Stimulated activated CD8-positive, alpha-beta memory T cell treated with anti-CD3 and anti-CD28 coated beads, Interleukin-7, amount 100 ng/mL, for 48 hours (primary cell): ENCODE data around the gene REG1B.
"Not testable (repeated sequence)": the region's sequence is repeated elsewhere in the genome, so short reads cannot be mapped to it uniquely, and the experiment has no call there.

Experiments
- DNase-seq, 2 donors: peaks; one replicate each; pipeline ENCODE4 v3.0.0-alpha.2; 2020; ENCODE audit warnings: low read depth in 1 of 2; ENCODE audit errors: extremely low read depth in 1 of 2

REG1B gene

GRCh38 chr2:79085382-79085781, 2.4 kb downstream of the REG1B start:
- DNase-seq, result no peak

- no peak for DNase-seq
These were observed 3.2 kb downstream of the REG1B start for GRCh38 chr2:79084495-79085135.

- no peak for DNase-seq
These were observed 4.1 kb downstream of the REG1B start for GRCh38 chr2:79083597-79084251.

GRCh38 chr2:79082987-79083386, 4.8 kb downstream of the REG1B start:
- no peak for DNase-seq

GRCh38 chr2:79071078-79071477, 16.7 kb downstream of the REG1B start:
- DNase-seq, result no peak

GRCh38 chr2:79065201-79065600, 22.6 kb downstream of the REG1B start:
- DNase-seq, result no peak

- DNase-seq, result not testable (repeated sequence)
These were observed 33.0 kb downstream of the REG1B start for GRCh38 chr2:79054769-79055168.

- DNase-seq, result not testable (repeated sequence)
These were observed 34.3 kb downstream of the REG1B start for GRCh38 chr2:79053486-79053885.

GRCh38 chr2:79041032-79041448, 46.8 kb downstream of the REG1B start:
- DNase-seq, result no peak

- no peak for DNase-seq
These were observed 47.8 kb downstream of the REG1B start for GRCh38 chr2:79039944-79040343.
